H1 (cell line): ENCODE measurements around the gene CEP41. TPM values are rescaled to one million over a fixed set of nuclear protein-coding genes. Genes with fewer than 3 reads are reported as not detected.

Experiments
- CTCF ChIA-PET: fragments of 300-600 bp; sonication (Branson Sonifier 250); formaldehyde crosslinking; loops from one replicate; lab custom pipeline; 2021; ENCODE audit not compliant: partially characterized antibody; lab: Charles Lee
- POLR2A ChIA-PET: fragments of 300-600 bp; sonication (Branson Sonifier 250); formaldehyde crosslinking; loops from one replicate; lab custom pipeline; 2021; ENCODE audit warnings: inconsistent platforms; ENCODE audit not compliant: partially characterized antibody; lab: Charles Lee
- DNase-seq, 2 experiments: peaks; one replicate each; pipeline versions ENCODE4 v3.0.0 to v3.0.0-alpha.2; 2010 to 2022; ENCODE audit warnings: low spot score in 2 of 2, low read depth in 1 of 2, mixed read lengths in 1 of 2
- FAIRE-seq: peaks from 2 replicates; lab custom pipeline; 2011; peaks lifted over from hg19 to GRCh38; lab: Jason Lieb, UNC
- H2AFZ ChIP-seq: 2 replicates; pipeline ENCODE4 v1.8.1; 2012; ENCODE audit warnings: low read length, inconsistent platforms
- H2AK5ac ChIP-seq: 2 replicates; pipeline ENCODE4 v1.6.1; 2013; ENCODE audit warnings: low read depth, low read length
- H2BK120ac ChIP-seq: replicated peaks from 2 replicates; pipeline ENCODE3; 2013; ENCODE audit warnings: low read depth, low read length, inconsistent platforms
- H2BK12ac ChIP-seq: 2 replicates; pipeline ENCODE4 v1.6.1; 2013; ENCODE audit warnings: low read depth, low read length
- H2BK15ac ChIP-seq: 2 replicates; pipeline ENCODE4 v1.6.1; 2013; ENCODE audit warnings: low read length
- H2BK20ac ChIP-seq: 2 replicates; pipeline ENCODE4 v1.6.1; 2013; ENCODE audit warnings: low read length
- H2BK5ac ChIP-seq: 2 replicates; pipeline ENCODE4 v1.6.1; 2013; ENCODE audit warnings: low read depth, low read length
- H3K14ac ChIP-seq: 2 replicates; pipeline ENCODE4 v1.6.1; 2013; ENCODE audit warnings: inconsistent platforms; ENCODE audit not compliant: insufficient read length
- H3K18ac ChIP-seq: 2 replicates; pipeline ENCODE4 v1.6.1; 2013; ENCODE audit warnings: low read length; ENCODE audit errors: extremely low read depth
- H3K23ac ChIP-seq: 2 replicates; pipeline ENCODE4 v1.6.1; 2013; ENCODE audit warnings: inconsistent platforms; ENCODE audit not compliant: insufficient read length
- H3K23me2 ChIP-seq: 2 replicates; pipeline ENCODE4 v1.6.1; 2013; ENCODE audit warnings: low read depth, low read length
- H3K27ac ChIP-seq: 2 replicates; pipeline ENCODE4 v1.6.1; 2011; ENCODE audit warnings: low read depth, low read length, inconsistent platforms
- H3K27me3 ChIP-seq, 4 experiments: replicated peaks in 1 of 4; 1 replicate in 1 of 4; 2 replicates in 3 of 4; pipeline versions ENCODE4 v1.6.1 to v1.8.1; 2011 to 2013; ENCODE audit warnings: low read length in 3 of 4, mild to moderate bottlenecking in 3 of 4, inconsistent platforms in 2 of 4, mixed read lengths in 2 of 4, moderate library complexity in 1 of 4; ENCODE audit not compliant: control insufficient read depth in 3 of 4, insufficient read depth in 3 of 4; ENCODE audit errors: extremely low read depth in 1 of 4
- H3K36me3 ChIP-seq, 4 experiments: 2 replicates each; pipeline versions ENCODE4 v1.6.1 to v1.8.1; 2011 to 2013; ENCODE audit warnings: mild to moderate bottlenecking in 4 of 4, low read length in 3 of 4, moderate library complexity in 2 of 4, control low read depth in 1 of 4, inconsistent platforms in 1 of 4; ENCODE audit not compliant: insufficient read depth in 4 of 4, control insufficient read depth in 2 of 4
- H3K4ac ChIP-seq: replicated peaks from 2 replicates; pipeline ENCODE3; 2013; ENCODE audit warnings: low read length, low read depth, mixed read lengths, inconsistent platforms; ENCODE audit not compliant: insufficient read length
- H3K4me1 ChIP-seq, 4 experiments: replicated peaks in 1 of 4; 1 replicate in 1 of 4; 2 replicates in 3 of 4; pipeline versions ENCODE4 v1.6.1 to v1.8.1; 2011 to 2013; ENCODE audit warnings: low read length in 3 of 4, inconsistent platforms in 2 of 4, mixed read lengths in 1 of 4; ENCODE audit not compliant: insufficient read depth in 4 of 4, control insufficient read depth in 3 of 4
- H3K4me2 ChIP-seq, 2 experiments: 2 replicates each; pipeline versions ENCODE4 v1.6.1 to v1.8.1; 2011 to 2013; ENCODE audit warnings: low read depth in 2 of 2, low read length in 2 of 2, control low read depth in 1 of 2, inconsistent platforms in 1 of 2, mild to moderate bottlenecking in 1 of 2; ENCODE audit not compliant: insufficient read depth in 1 of 2
- H3K4me3 ChIP-seq, 4 experiments: fragments of 200-600, 300-600 bp in 1 of 4; sonication (generic), shearing (Covaris generic), sonication (Bioruptor Twin) in 1 of 4; 2 replicates each; pipeline versions ENCODE4 v1.5.1 to v1.8.1; 2011 to 2016; ENCODE audit warnings: low read length in 4 of 4, low read depth in 3 of 4, control low read depth in 2 of 4, inconsistent platforms in 2 of 4, mild to moderate bottlenecking in 2 of 4, mixed read lengths in 1 of 4, moderate library complexity in 1 of 4; ENCODE audit not compliant: insufficient read depth in 2 of 4; ENCODE audit errors: extremely low read depth in 1 of 4
- H3K56ac ChIP-seq: replicated peaks from 2 replicates; pipeline ENCODE3; 2013; ENCODE audit warnings: low read depth, mild to moderate bottlenecking, mixed read lengths, low read length, inconsistent platforms; ENCODE audit not compliant: insufficient read length
- H3K79me1 ChIP-seq: 2 replicates; pipeline ENCODE4 v1.6.1; 2013; ENCODE audit warnings: low read depth, low read length, control low read depth
- H3K79me2 ChIP-seq, 2 experiments: 2 replicates each; pipeline versions ENCODE4 v1.6.1 to v1.8.1; 2012 to 2013; ENCODE audit warnings: low read length in 2 of 2, mild to moderate bottlenecking in 2 of 2, inconsistent platforms in 1 of 2; ENCODE audit not compliant: insufficient read depth in 2 of 2, control insufficient read depth in 1 of 2
- H3K9ac ChIP-seq, 4 experiments: replicated peaks in 1 of 4; 1 replicate in 1 of 4; 2 replicates in 3 of 4; pipeline versions ENCODE4 v1.6.1 to v1.8.1; 2011 to 2013; ENCODE audit warnings: low read depth in 3 of 4, low read length in 3 of 4, control low read depth in 2 of 4, mild to moderate bottlenecking in 2 of 4, moderate library complexity in 2 of 4, inconsistent platforms in 1 of 4; ENCODE audit errors: extremely low read depth in 1 of 4
- H3K9me3 ChIP-seq, 2 experiments: 2 replicates each; pipeline versions ENCODE4 v1.6.1 to v1.8.1; 2012 to 2013; ENCODE audit warnings: mild to moderate bottlenecking in 2 of 2, moderate library complexity in 2 of 2, control low read depth in 1 of 2, inconsistent platforms in 1 of 2, low read depth in 1 of 2, low read length in 1 of 2, mixed read lengths in 1 of 2; ENCODE audit not compliant: insufficient read depth in 2 of 2
- H4K20me1 ChIP-seq, 2 experiments: replicated peaks in 1 of 2; 2 replicates each; pipeline versions ENCODE3 to v1.8.1; 2011 to 2013; ENCODE audit warnings: inconsistent platforms in 2 of 2, low read length in 2 of 2, mild to moderate bottlenecking in 1 of 2; ENCODE audit not compliant: insufficient read depth in 2 of 2, control insufficient read depth in 1 of 2
- H4K5ac ChIP-seq: 2 replicates; pipeline ENCODE4 v1.6.1; 2013; ENCODE audit warnings: low read length, low read depth, mixed read lengths, inconsistent platforms; ENCODE audit not compliant: insufficient read length
- H4K8ac ChIP-seq: 2 replicates; pipeline ENCODE4 v1.8.0; 2013; ENCODE audit warnings: mild to moderate bottlenecking, moderate library complexity, low read length, inconsistent platforms; ENCODE audit not compliant: insufficient read depth; ENCODE audit errors: extremely low read depth
- H4K91ac ChIP-seq: replicated peaks from 2 replicates; pipeline ENCODE3; 2013; ENCODE audit warnings: low read length, mixed read lengths, inconsistent platforms; ENCODE audit not compliant: insufficient read length
- EP300 ChIP-seq, 2 experiments: IDR thresholded peaks; 1 replicate in 1 of 2; 2 replicates in 1 of 2; pipeline ENCODE4 v1.6.1; 2011 to 2012; ENCODE audit warnings: low read depth in 2 of 2, low read length in 2 of 2, mild to moderate bottlenecking in 2 of 2, borderline replicate concordance in 1 of 2, inconsistent platforms in 1 of 2, moderate library complexity in 1 of 2
- EZH2 ChIP-seq: fragments of 200-600 bp; sonication (generic); IDR thresholded peaks from 2 replicates; pipeline ENCODE4 v1.7.1; 2012; ENCODE audit warnings: low read depth, mild to moderate bottlenecking, moderate library complexity, low read length, inconsistent platforms; ENCODE audit not compliant: severe bottlenecking
- GABPA ChIP-seq: IDR thresholded peaks from 2 replicates; pipeline ENCODE4 v1.6.1; 2011; ENCODE audit warnings: mild to moderate bottlenecking, low read length, moderate library complexity, borderline replicate concordance; ENCODE audit not compliant: insufficient read depth
- KDM4A ChIP-seq: IDR thresholded peaks from one replicate; pipeline ENCODE4 v1.7.1; 2012; ENCODE audit warnings: low read depth, mild to moderate bottlenecking, moderate library complexity, low read length, inconsistent platforms; ENCODE audit not compliant: severe bottlenecking
- RAD21 ChIP-seq, 2 experiments: IDR thresholded peaks in 1 of 2; conservative IDR thresholded peaks in 1 of 2; 2 replicates each; pipeline ENCODE4 v1.6.1; 2011; ENCODE audit warnings: low read depth in 2 of 2, low read length in 2 of 2, improper control_type of control experiment in 1 of 2, inconsistent platforms in 1 of 2, mild to moderate bottlenecking in 1 of 2, moderate library complexity in 1 of 2
- SP1 ChIP-seq: IDR thresholded peaks from 2 replicates; pipeline ENCODE4 v1.6.1; 2011; ENCODE audit warnings: low read depth, low read length
- TBP ChIP-seq: IDR thresholded peaks from 2 replicates; pipeline ENCODE4 v1.6.1; 2011; ENCODE audit warnings: low read depth, low read length, improper control_type of control experiment
- WGBS, 2 experiments: shearing (Covaris generic) in 1 of 2; methylation state at CpG; one replicate each; pipeline versions ENCODE4 v1.1.6 to v1.1.7; 2013 to 2015; ENCODE audit warnings: low lambda C conversion rate in 2 of 2, mixed read lengths in 2 of 2, inconsistent platforms in 1 of 2, low coverage in 1 of 2, missing lambda C conversion rate in 1 of 2; ENCODE audit not compliant: insufficient replicate concordance in 2 of 2, insufficient coverage in 1 of 2, insufficient read length in 1 of 2; ENCODE audit errors: extremely low coverage in 1 of 2, missing lambda C conversion rate in 1 of 2; 5-methylcytosine and 5-hydroxymethylcytosine counted together
- polyA plus RNA-seq, 7 experiments: library from polyadenylated mRNA; depleted of rRNA in 3 of 7; stranded (reverse) in 5 of 7; unstranded in 2 of 7; fragments of >200 nt in 5 of 7; fragments of 200-250 nt in 2 of 7; gene quantifications; 1 replicate in 5 of 7; 2 replicates in 1 of 7; 4 replicates in 1 of 7; pipeline versions ENCODE4 v1.2.1 to v1.2.3, GENCODE V29; 2011 to 2013; ENCODE audit warnings: missing spikeins in 2 of 7, mixed read lengths in 2 of 7
- total RNA-seq: library from RNA; stranded (reverse); fragmentation: NEBNext Ultra II Directional; extraction: Animal tissue kit (Norgen Biotek cat#: 25700); gene quantifications from 2 replicates; pipeline ENCODE4 v1.2.1, GENCODE V29; 2021

The CEP41 gene
- total and polyA plus RNA-seq, 2 of the 8 experiments (the other 6 are each of a cell fraction or from before 2014, with no cell fraction given): 9.3 to 12.8 TPM

- H3K27ac ChIP-seq: no peak overlapping the region
- no peaks in the 10 kb centered on the region for H3K36me3 ChIP-seq
- no peak overlapping the region for H3K4me2 ChIP-seq
- H3K4ac ChIP-seq: no peak overlapping the region
- H4K8ac ChIP-seq: no peak overlapping the region
- H3K9me3 ChIP-seq: no peaks in the 10 kb centered on the region
- no peak overlapping the region for H3K4me3 ChIP-seq
- no peak overlapping the region for H3K56ac ChIP-seq
- no peaks in the 10 kb centered on the region for H3K27me3 ChIP-seq
- H2BK15ac ChIP-seq: no peak overlapping the region
- no peak for TF ChIP-seq GABPA
- TF ChIP-seq EZH2: no peak
- TF ChIP-seq TBP: no peak
- TF ChIP-seq KDM4A: no peak
- no peak for TF ChIP-seq SP1
- TF ChIP-seq RAD21 (IDR thresholded peaks at IDR 0.05 in 1 of 2, conservative IDR thresholded peaks at IDR 0.05 in 1 of 2; ENCODE audit: low read depth in 2 of 2, low read length in 2 of 2): no peak
- TF ChIP-seq EP300 (IDR thresholded peaks at IDR 0.05; ENCODE audit: borderline replicate concordance in 1 of 2, low read depth in 2 of 2, low read length in 2 of 2): no peak
- H2AK5ac ChIP-seq: no peak overlapping the region
- no peak overlapping the region for H2BK12ac ChIP-seq
- no peaks in the 10 kb centered on the region for H4K20me1 ChIP-seq
- WGBS, 2 experiments: 100% methylated on average over 1 of the region's 1 CpG; no CpG with 5 or more reads in 1 of the 2 experiments
- no peak overlapping the region for H2AFZ ChIP-seq
- peak in 1 of 2 experiments; percentile 2 for DNase-seq
- CTCF ChIA-PET: interaction anchor here (0.6 to 1.2 kb wide), 3 partner anchors 69 to 306 kb away, joined by 3 to 4 read pairs (median 3); no protein-coding TSS in a partner anchor
- H3K4me1 ChIP-seq: peaks cover 0 to 2% (median 0%) of the 10 kb centered on the region in 4 experiments; a peak in 2 of 7 replicates
- no peak overlapping the region for H3K14ac ChIP-seq
- no peak overlapping the region for H3K9ac ChIP-seq
- POLR2A ChIA-PET: no interaction called here
- H3K18ac ChIP-seq: no peak overlapping the region
- H3K23ac ChIP-seq: no peak overlapping the region
- no peaks in the 10 kb centered on the region for H3K79me2 ChIP-seq
- H3K23me2 ChIP-seq: no peaks in the 10 kb centered on the region
- no peak overlapping the region for H2BK120ac ChIP-seq
- no peak for FAIRE-seq
- no peaks in the 10 kb centered on the region for H3K79me1 ChIP-seq
- H4K91ac ChIP-seq: no peak overlapping the region
- no peak overlapping the region for H2BK20ac ChIP-seq
- no peak overlapping the region for H2BK5ac ChIP-seq
- H4K5ac ChIP-seq: no peak overlapping the region
Observed at GRCh38 chr7:130390486-130390885, 50.3 kb downstream of the CEP41 start.
